GM18858 (cell line): ENCODE results near the gene DNAJA4.

ENCODE experiments used
- ATAC-seq: cut with Tn5 transposase; IDR thresholded peaks from one replicate; pipeline ENCODE4 v1.9.1; 2021; ENCODE audit not compliant: unreplicated experiment

Gene DNAJA4

DNA sequence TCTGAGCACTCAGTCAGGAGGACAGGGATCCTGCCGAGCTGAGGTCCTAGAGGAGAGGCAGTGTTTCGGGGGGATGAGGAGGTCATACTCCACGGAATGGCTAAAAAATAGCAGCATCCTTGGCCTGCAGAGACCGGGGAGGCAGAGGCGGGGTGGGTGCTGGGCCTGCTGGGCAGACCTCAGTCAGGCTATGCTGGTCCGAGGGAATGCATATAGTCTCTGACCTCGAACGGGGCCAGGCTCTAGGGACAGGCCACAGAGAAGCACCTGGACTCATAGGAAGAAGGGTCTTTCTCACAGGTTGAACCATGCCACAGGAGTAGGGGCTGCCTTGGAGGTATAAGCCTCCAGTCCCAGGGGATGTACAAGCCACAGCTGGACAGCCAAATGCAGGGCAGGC is 49.0 kb downstream of the DNAJA4 start:
- no peak for ATAC-seq

GRCh38 chr15:78314181-78314581 is 49.8 kb downstream of the DNAJA4 start:
- ATAC-seq: no peak

DNA sequence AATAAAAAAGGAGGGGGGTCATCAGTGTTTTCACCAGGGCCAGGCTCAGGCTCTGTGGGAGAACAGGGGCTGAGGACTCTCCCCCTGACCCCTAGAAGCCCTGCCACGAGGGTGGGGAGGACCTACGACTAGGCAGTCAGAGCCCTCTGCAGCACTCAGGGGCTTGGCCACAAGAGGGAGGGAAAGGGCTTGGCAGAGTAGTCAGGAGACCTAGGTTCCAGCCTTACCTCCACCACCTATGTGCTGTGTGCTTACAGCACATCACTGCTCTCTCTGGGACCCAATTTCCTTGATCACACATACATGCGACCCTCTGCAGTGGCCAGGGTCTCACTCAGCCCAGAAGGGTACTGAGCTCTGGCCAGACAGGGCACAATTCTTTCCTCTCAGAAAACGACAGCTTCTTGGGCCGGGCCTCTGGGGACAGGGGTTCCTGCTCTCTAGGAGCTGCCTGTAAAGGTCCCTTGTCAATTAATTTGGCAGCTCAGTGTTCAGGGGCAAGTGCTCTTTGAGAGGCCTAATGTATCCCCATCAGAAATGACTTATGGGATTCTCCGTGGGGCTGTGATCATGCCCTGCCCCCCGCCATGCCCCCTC is 51.4 kb downstream of the DNAJA4 start:
- ATAC-seq: no peak

- ATAC-seq: no peak
Measured at GRCh38 chr15:78316283-78317083, 52.1 kb downstream of the DNAJA4 start.

DNA sequence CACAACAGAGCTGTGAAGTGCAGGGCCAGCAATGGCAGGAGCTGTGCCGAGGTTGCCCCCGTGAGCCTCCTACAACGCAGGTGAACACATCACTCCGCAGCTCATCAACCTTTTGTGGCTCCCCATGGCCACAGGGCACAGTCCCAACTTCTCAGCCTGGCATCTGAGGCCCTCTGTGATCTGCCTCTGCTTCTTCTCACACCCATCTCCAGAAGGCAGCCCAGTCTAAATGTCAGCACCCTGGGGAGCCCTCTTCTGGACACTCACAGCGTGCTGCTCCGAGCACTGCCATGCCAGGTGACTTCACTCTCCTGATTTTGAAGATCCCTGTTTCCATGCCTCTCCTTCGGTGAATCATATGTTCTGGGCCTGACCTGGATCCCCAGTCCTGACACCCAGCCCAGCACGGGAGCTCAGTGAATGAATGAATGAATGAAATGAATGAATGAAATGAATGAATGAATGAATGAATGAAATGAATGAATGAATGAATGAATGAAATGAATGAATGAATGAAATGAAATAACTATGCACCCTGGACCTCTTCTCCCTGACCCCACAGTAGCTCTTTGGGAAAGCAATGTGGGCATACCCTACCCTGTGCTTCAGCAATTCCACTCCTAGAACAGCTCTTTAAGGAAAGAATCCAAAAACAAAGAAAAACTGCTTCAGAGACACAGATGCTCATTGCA is 52.9 kb downstream of the DNAJA4 start:
- no peak for ATAC-seq

- ATAC-seq: no peak
Measured at GRCh38 chr15:78319588-78319987, 55.2 kb downstream of the DNAJA4 start.

- no peak for ATAC-seq
Measured at GRCh38 chr15:78320183-78320582, 55.8 kb downstream of the DNAJA4 start.

GRCh38 chr15:78321041-78321570 is 56.7 kb downstream of the DNAJA4 start:
- no peak for ATAC-seq

- no peak for ATAC-seq
Measured at GRCh38 chr15:78321786-78322185, 57.4 kb downstream of the DNAJA4 start.

GRCh38 chr15:78322243-78322642 is 57.9 kb downstream of the DNAJA4 start:
- ATAC-seq: no peak

DNA sequence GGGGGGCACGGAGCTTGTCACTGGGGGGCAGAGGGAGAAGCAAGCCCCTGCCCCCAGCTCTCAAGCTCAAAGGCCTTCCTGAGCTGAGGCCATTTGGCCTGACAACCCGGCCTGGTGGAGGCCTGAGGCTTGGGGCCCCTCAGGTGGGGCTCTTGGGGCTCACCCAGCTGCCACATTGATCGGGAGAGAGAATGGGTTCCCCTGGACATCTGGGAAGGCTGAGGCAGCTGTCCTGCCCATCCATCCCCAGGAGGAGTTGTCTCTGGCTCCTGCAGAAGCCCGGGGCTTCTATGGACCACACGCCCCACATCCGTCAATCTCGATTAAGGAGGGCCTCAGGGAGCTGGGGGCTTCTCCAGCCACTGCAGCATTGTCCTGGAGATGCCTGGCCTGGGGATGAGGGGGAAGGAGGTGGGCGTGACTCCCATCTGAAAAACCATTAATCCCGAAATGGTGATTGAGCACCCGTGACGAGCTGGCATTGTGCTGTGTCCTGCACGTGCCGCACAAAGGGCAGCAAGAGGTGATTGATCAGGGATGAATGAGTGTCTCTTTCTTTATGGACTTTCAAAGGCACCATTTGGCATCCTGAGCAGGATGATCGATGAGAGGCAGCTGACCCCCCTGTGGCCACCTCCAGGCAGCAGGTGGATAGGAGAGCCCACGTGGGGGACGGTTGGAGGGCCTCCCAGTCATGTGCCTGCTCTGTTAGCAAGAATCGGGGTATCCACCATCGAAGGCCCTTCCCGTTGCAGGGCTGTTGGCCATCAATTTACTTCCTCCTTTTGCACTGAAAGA is 58.6 kb downstream of the DNAJA4 start:
- ATAC-seq: no peak

- no peak for ATAC-seq
Measured at GRCh38 chr15:78323693-78324092, 59.3 kb downstream of the DNAJA4 start.

GRCh38 chr15:78324144-78324543 is 59.8 kb downstream of the DNAJA4 start:
- ATAC-seq: no peak

- no peak for ATAC-seq
Measured at GRCh38 chr15:78325092-78325843, 60.9 kb downstream of the DNAJA4 start.

GRCh38 chr15:78327466-78327865 is 63.1 kb downstream of the DNAJA4 start:
- ATAC-seq: no peak

DNA sequence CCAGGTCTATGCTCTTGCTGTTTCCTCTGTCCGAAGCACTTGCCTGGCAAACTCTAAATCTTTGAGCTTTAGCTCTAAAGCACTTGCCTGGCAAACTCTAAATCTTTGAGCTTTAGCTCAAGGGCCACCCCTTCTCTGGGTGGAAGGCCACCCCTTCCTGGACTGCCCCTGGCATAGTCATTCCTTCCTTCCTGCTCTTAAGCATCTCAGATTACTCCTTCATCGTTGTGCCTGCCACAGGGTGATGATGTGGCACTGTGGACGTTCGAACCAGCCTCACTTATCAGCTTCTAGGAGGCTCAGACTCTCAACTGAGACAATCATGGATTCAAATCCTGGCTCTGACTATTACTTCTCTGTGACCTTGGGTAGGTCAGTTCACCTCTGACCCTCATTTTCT is 65.3 kb downstream of the DNAJA4 start:
- no peak for ATAC-seq
